NB4 (cell line): Measurements from ENCODE around the gene CELF5.

Experiments used
- DNase-seq: peaks from one replicate; pipeline ENCODE4 v3.0.0; 2010; ENCODE audit warnings: low read depth
- H3K4me3 ChIP-seq: one replicate; pipeline ENCODE4 v1.5.1; 2011; ENCODE audit warnings: mild to moderate bottlenecking, low read depth, low read length, moderate library complexity
- MAX ChIP-seq: IDR thresholded peaks from 2 replicates; pipeline ENCODE4 v1.6.1; 2011; ENCODE audit warnings: low read depth, low read length
- MYC ChIP-seq: IDR thresholded peaks from 2 replicates; pipeline ENCODE4 v1.6.1; 2011; ENCODE audit warnings: low read depth, low read length
- POLR2A ChIP-seq: IDR thresholded peaks from 2 replicates; pipeline ENCODE4 v1.6.1; 2011; ENCODE audit warnings: mild to moderate bottlenecking; ENCODE audit not compliant: insufficient read length; ENCODE audit errors: extremely low read depth
- TF ChIP-seq, protein P1 (sequence below): IDR thresholded peaks from one replicate; pipeline ENCODE4 v1.5.1; 2012; ENCODE audit warnings: low read depth, low read length

Gene CELF5

DNA sequence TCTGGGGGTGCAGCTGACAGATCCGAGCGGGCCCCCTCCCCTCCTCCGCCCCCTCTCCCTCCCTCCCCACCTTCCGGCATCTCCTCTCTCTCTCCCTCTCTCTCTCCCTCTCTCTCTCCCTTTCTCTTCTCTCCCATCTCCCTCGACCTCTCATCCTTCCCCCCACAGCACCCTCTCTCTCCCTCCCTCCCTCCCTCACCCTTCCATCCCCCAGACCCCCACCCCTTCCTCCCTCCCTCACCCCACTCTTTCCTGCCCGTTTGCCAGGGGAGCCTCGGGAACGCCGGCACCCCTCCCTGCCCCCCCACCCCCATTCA is 666 bp downstream of the CELF5 start:
- no peak overlapping the region for H3K4me3 ChIP-seq
- no peak for DNase-seq
- TF ChIP-seq, protein P1, sequence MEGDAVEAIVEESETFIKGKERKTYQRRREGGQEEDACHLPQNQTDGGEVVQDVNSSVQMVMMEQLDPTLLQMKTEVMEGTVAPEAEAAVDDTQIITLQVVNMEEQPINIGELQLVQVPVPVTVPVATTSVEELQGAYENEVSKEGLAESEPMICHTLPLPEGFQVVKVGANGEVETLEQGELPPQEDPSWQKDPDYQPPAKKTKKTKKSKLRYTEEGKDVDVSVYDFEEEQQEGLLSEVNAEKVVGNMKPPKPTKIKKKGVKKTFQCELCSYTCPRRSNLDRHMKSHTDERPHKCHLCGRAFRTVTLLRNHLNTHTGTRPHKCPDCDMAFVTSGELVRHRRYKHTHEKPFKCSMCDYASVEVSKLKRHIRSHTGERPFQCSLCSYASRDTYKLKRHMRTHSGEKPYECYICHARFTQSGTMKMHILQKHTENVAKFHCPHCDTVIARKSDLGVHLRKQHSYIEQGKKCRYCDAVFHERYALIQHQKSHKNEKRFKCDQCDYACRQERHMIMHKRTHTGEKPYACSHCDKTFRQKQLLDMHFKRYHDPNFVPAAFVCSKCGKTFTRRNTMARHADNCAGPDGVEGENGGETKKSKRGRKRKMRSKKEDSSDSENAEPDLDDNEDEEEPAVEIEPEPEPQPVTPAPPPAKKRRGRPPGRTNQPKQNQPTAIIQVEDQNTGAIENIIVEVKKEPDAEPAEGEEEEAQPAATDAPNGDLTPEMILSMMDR = no peak
- TF ChIP-seq POLR2A (no peak), MAX (no peak), MYC (no peak)

- TF ChIP-seq POLR2A (no peak), MAX (no peak), MYC (no peak)
- TF ChIP-seq, protein P1 = no peak
- DNase-seq = no peak
Measured at GRCh38 chr19:3225677-3226093, 1.2 kb downstream of the CELF5 start.

GRCh38 chr19:3227054-3227626 is 2.7 kb downstream of the CELF5 start:
- no peak overlapping the region for H3K4me3 ChIP-seq
- TF ChIP-seq MAX = no peak
- TF ChIP-seq MYC = no peak
- TF ChIP-seq, protein P1 = no peak
- no peak for TF ChIP-seq POLR2A
- no peak for DNase-seq

More at GRCh38 chr19:3225677-3226093, 1.2 kb downstream of the CELF5 start:
- H3K4me3 ChIP-seq = no peak overlapping the region

DNA sequence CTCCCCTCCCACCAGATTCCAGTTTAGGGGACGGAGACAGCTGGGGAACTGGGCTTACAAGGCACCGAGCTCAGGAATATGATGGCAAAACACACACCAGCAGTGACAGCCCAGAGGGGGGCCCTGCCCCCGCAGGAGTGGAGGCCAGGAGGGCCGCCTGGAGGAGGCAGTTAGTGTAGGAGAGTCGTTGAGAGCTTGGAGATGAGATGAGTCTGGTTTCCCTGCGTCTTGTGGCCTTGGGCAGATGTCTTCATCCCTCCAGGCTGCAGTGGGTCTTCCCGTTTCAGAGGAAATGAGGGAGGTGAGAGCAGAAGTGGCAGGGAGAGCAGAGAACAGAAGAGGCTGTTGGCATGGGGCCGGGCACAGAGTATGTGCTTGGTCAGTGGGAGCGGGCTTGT is 4.9 kb downstream of the CELF5 start:
- TF ChIP-seq, protein P1 = no peak
- TF ChIP-seq MYC (no peak), MAX (no peak), POLR2A (no peak)
- no peak for DNase-seq
- no peak overlapping the region for H3K4me3 ChIP-seq

- TF ChIP-seq POLR2A = no peak
- TF ChIP-seq MAX = no peak
- H3K4me3 ChIP-seq = no peak overlapping the region
- no peak for DNase-seq
Measured at GRCh38 chr19:3229888-3230496, 5.5 kb downstream of the CELF5 start.

DNA sequence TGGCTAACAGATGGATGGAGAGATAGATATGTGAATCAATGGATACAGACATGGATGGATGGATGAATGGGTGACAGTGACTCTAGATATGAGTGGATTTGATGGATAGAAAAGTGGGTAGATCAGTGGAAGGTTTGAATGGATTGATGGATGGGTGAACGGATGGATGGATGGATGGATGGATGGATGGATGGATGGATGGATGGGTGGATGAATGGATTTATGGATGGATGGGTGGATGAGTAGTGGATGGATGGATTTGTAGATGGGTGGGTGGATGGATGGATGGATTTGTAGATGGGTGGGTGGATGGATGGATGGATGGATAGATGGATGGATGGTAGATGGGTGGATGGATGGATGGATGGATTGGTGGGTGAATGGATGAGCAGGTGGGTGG is 6.8 kb downstream of the CELF5 start:
- no peak for DNase-seq
- TF ChIP-seq, protein P1 = no peak
- no peak for TF ChIP-seq MYC
- no peak for TF ChIP-seq MAX
- no peak for TF ChIP-seq POLR2A
- no peak overlapping the region for H3K4me3 ChIP-seq
